Spleen (tissue), 11 donors: ENCODE data around the gene TFPI. TPM values are rescaled to one million over a fixed set of nuclear protein-coding genes. Genes with fewer than 3 reads are reported as not detected.
"Not testable (repeated sequence)": the region's sequence is repeated elsewhere in the genome, so short reads cannot be mapped to it uniquely, and the experiment has no call there.

Experiments
- DNase-seq: peaks from one replicate; pipeline ENCODE4 v3.0.0-alpha.2; 2020
- H3K27ac ChIP-seq, 8 donors: fragments of 200-600 bp; sonication (generic) in 7 of 8; 1 replicate in 4 of 8; 2 replicates in 4 of 8; pipeline versions ENCODE4 v1.5.0 to v1.8.0; 2016 to 2021; ENCODE audit warnings: inconsistent platforms in 4 of 8, mild to moderate bottlenecking in 4 of 8, moderate library complexity in 1 of 8
- H3K27me3 ChIP-seq, 7 donors: fragments of 200-600 bp; sonication (generic) in 6 of 7; replicated peaks in 1 of 7; 1 replicate in 4 of 7; 2 replicates in 3 of 7; pipeline versions ENCODE4 v1.5.0 to v1.8.0; 2016 to 2021; ENCODE audit warnings: inconsistent platforms in 3 of 7, mild to moderate bottlenecking in 1 of 7
- H3K36me3 ChIP-seq, 6 donors: fragments of 200-600 bp; sonication (generic) in 5 of 6; 1 replicate in 4 of 6; 2 replicates in 2 of 6; pipeline versions ENCODE4 v1.5.0 to v1.8.0; 2016 to 2021; ENCODE audit warnings: inconsistent platforms in 2 of 6
- H3K4me1 ChIP-seq, 6 donors: fragments of 200-600 bp; sonication (generic) in 5 of 6; 1 replicate in 3 of 6; 2 replicates in 3 of 6; pipeline versions ENCODE4 v1.5.0 to v1.8.0; 2016 to 2021; ENCODE audit warnings: inconsistent platforms in 3 of 6
- H3K4me3 ChIP-seq, 8 donors: fragments of 200-600 bp; sonication (generic) in 7 of 8; 1 replicate in 4 of 8; 2 replicates in 4 of 8; pipeline versions ENCODE4 v1.5.0 to v1.8.0; 2016 to 2021; ENCODE audit warnings: inconsistent platforms in 4 of 8, mild to moderate bottlenecking in 4 of 8, moderate library complexity in 2 of 8
- H3K9me3 ChIP-seq, 8 donors: fragments of 200-600 bp; sonication (generic) in 7 of 8; 1 replicate in 4 of 8; 2 replicates in 4 of 8; pipeline versions ENCODE4 v1.5.0 to v1.8.0; 2016 to 2021; ENCODE audit warnings: inconsistent platforms in 4 of 8
- CTCF ChIP-seq, 11 experiments: fragments of 200-600 bp in 7 of 11; fragments of 450-650 bp in 4 of 11; sonication (generic) in 4 of 11; IDR thresholded peaks in 8 of 11; conservative IDR thresholded peaks in 3 of 11; 1 replicate in 7 of 11; 2 replicates in 4 of 11; pipeline versions ENCODE4 v1.4.0 to v1.8.0; 2016 to 2021; ENCODE audit warnings: antibody characterized with exemption in 11 of 11, inconsistent platforms in 4 of 11, mild to moderate bottlenecking in 1 of 11
- POLR2A ChIP-seq, 3 donors: fragments of 450-650 bp; IDR thresholded peaks; one replicate each; pipeline ENCODE4 v1.5.1; 2017; ENCODE audit warnings: antibody characterized with exemption in 3 of 3, mild to moderate bottlenecking in 1 of 3
- POLR2AphosphoS5 ChIP-seq, 3 donors: sonication (generic); formaldehyde crosslinking; IDR thresholded peaks; one replicate each; pipeline ENCODE4 v1.5.1; 2017; ENCODE audit warnings: antibody characterized with exemption in 3 of 3
- WGBS, 5 donors: extraction: QIAGEN DNeasy Blood & Tissue Kit in 3 of 5; methylation state at CpG; one replicate each; pipeline versions ENCODE4 v1.1.5 to v1.1.7; 2013 to 2018; 5-methylcytosine and 5-hydroxymethylcytosine counted together
- intact Hi-C: fragments of 100-400 bp; cut with DNase I; formaldehyde crosslinking; loops from one replicate; pipeline ENCODE4 v1.15.0; 2023; ENCODE audit warnings: low total_unique reads
- polyA plus RNA-seq, 3 donors: library from polyadenylated mRNA; stranded (reverse); fragments of 200-250 nt; gene quantifications; one replicate each; pipeline ENCODE4 v1.2.1, GENCODE V29; 2013
- total RNA-seq, 7 donors: library from RNA; depleted of rRNA in 3 of 7; stranded (reverse); fragments of >200 nt in 3 of 7; fragmentation: NEBNext Ultra II Directional in 4 of 7; extraction: Animal tissue kit (Norgen Biotek cat#: 25700) in 4 of 7; gene quantifications; one replicate each; pipeline versions ENCODE4 v1.1.0 to v1.2.1, GENCODE V29; 2016 to 2021
- donor health status: healthy with polysubstance abuse.
- donor health status: DM: no; HTN: no; CAD: no; lungs with moderate emphysema.
- donor health status: DM: no; HTN: no; CAD: no.
- donor health status: Bipolar disorder and iron deficiency.
- donor health status: healthy.
- donor health status: DM: no; HTN: no; CAD: no.
- donor health status: DM: yes; HTN: yes; CAD: no.

TFPI gene
- total and polyA plus RNA-seq, 10 donors = 7.4 to 117 (median 44.8) TPM

GRCh38 chr2:187519419-187520120, 34.7 kb downstream of the TFPI start:
- 85 to 93% (median 89%) methylated on average over 6 to 7 of the region's 7 CpGs for WGBS, 5 donors

GRCh38 chr2:187517750-187518361, 36.4 kb downstream of the TFPI start:
- DNase-seq, intact Hi-C loops, H3K4me3 ChIP-seq, H3K27me3 ChIP-seq, H3K4me1 ChIP-seq, H3K27ac ChIP-seq: not testable (repeated sequence)
- peaks cover 0 to 17% (median 0%) of the 10 kb centered on the region in 6 donors for H3K36me3 ChIP-seq
- peaks cover 0 to 37% (median 20%) of the 10 kb centered on the region in 8 donors for H3K9me3 ChIP-seq
- WGBS, 5 donors = 80 to 92% (median 86%) methylated on average over 1 of the region's 1 CpG

More at GRCh38 chr2:187519419-187520120, 34.7 kb downstream of the TFPI start:
- DNase-seq = no peak
- Histone ChIP-seq H3K4me3 (no peak overlapping the region), H3K9me3 (peaks cover 0 to 37% (median 20%) of the 10 kb centered on the region in 8 donors), H3K27ac (no peak overlapping the region), H3K36me3 (peaks cover 0 to 17% (median 0%) of the 10 kb centered on the region in 6 donors), H3K27me3 (no peaks in the 10 kb centered on the region), H3K4me1 (no peaks in the 10 kb centered on the region)
- TF ChIP-seq POLR2AphosphoS5 (IDR thresholded peaks at IDR 0.05) (no peak), POLR2A (IDR thresholded peaks at IDR 0.05) (no peak), CTCF (IDR thresholded peaks at IDR 0.05 in 8 of 11, conservative IDR thresholded peaks at IDR 0.05 in 3 of 11) (no peak)
- intact Hi-C loops = no loop called here

- H3K4me3 ChIP-seq, H3K4me1 ChIP-seq, H3K27me3 ChIP-seq, H3K27ac ChIP-seq, intact Hi-C loops, DNase-seq: not testable (repeated sequence)
- peaks cover 0 to 37% (median 20%) of the 10 kb centered on the region in 8 donors for H3K9me3 ChIP-seq
- 87 to 95% (median 91%) methylated on average over 15 of the region's 15 CpGs for WGBS, 5 donors
- peaks cover 0 to 16% (median 0%) of the 10 kb centered on the region in 6 donors for H3K36me3 ChIP-seq
Measured at GRCh38 chr2:187516630-187517510, 37.4 kb downstream of the TFPI start.

- TF ChIP-seq POLR2AphosphoS5 (IDR thresholded peaks at IDR 0.05) (no peak), CTCF (IDR thresholded peaks at IDR 0.05 in 8 of 11, conservative IDR thresholded peaks at IDR 0.05 in 3 of 11) (no peak), POLR2A (IDR thresholded peaks at IDR 0.05) (no peak)
- Histone ChIP-seq H3K36me3 (peaks cover 0 to 11% (median 0%) of the 10 kb centered on the region in 6 donors), H3K27ac (no peak overlapping the region), H3K4me1 (no peaks in the 10 kb centered on the region), H3K4me3 (no peak overlapping the region), H3K27me3 (no peaks in the 10 kb centered on the region), H3K9me3 (peaks cover 0 to 36% (median 20%) of the 10 kb centered on the region in 8 donors)
- intact Hi-C loops = no loop called here
- WGBS, 5 donors = 82 to 94% (median 90%) methylated on average over 4 of the region's 4 CpGs
- DNase-seq = no peak
Measured at GRCh38 chr2:187514930-187515329, 39.3 kb downstream of the TFPI start.

- DNase-seq, H3K27ac ChIP-seq, H3K4me3 ChIP-seq, intact Hi-C loops, H3K4me1 ChIP-seq, H3K27me3 ChIP-seq, H3K36me3 ChIP-seq: not testable (repeated sequence)
- H3K9me3 ChIP-seq = peaks cover 0 to 33% (median 20%) of the 10 kb centered on the region in 8 donors
- 90 to 98% (median 92%) methylated on average over 6 of the region's 6 CpGs for WGBS, 5 donors
Measured at GRCh38 chr2:187514235-187514829, 39.9 kb downstream of the TFPI start.

- intact Hi-C loops, H3K36me3 ChIP-seq, H3K27ac ChIP-seq, H3K27me3 ChIP-seq, H3K4me3 ChIP-seq, DNase-seq, H3K4me1 ChIP-seq: not testable (repeated sequence)
- H3K9me3 ChIP-seq = peaks cover 0 to 30% (median 20%) of the 10 kb centered on the region in 8 donors
- 91 to 95% (median 93%) methylated on average over 5 of the region's 5 CpGs for WGBS, 5 donors
Measured at GRCh38 chr2:187513460-187514234, 40.6 kb downstream of the TFPI start.
